Measurements from ENCODE around the gene THSD7A. TPM values are rescaled to one million over a fixed set of nuclear protein-coding genes. Genes with fewer than 3 reads are reported as not detected.

The THSD7A gene
- total and polyA plus RNA-seq, 11 donors: 0.11 to 5.2 (median 1.1) TPM

GRCh38 chr7:11732207-11732606 is 99.8 kb downstream of the THSD7A start:
- Histone ChIP-seq H3K36me3 (no peaks in the 10 kb centered on the region), H3K27me3 (no peaks in the 10 kb centered on the region), H3K4me3 (no peak overlapping the region), H3K4me1 (no peaks in the 10 kb centered on the region), H3K9me3 (no peaks in the 10 kb centered on the region), H3K27ac (no peak overlapping the region)
- 80 to 87% (median 82%) methylated on average over 4 of the region's 4 CpGs for WGBS, 4 donors
- no peak for TF ChIP-seq CTCF (IDR thresholded peaks at IDR 0.05)
- no peak for TF ChIP-seq POLR2A (IDR thresholded peaks at IDR 0.05)
- ATAC-seq (no peak), DNase-seq (no peak)
- intact Hi-C loops (cut with DNase I): no loop called here

- 93 to 98% (median 97%) methylated on average over 1 of the region's 1 CpG for WGBS, 4 donors
- intact Hi-C loops (cut with DNase I): no loop called here
Observed at GRCh38 chr7:11730725-11731124, 101.3 kb downstream of the THSD7A start.

GRCh38 chr7:11727864-11728263 is 104.1 kb downstream of the THSD7A start:
- intact Hi-C loops (cut with DNase I): loop anchor here in 1 of 10 donors (10.0 kb wide), 1 partner anchor 293 kb away; no protein-coding TSS in a partner anchor

More at GRCh38 chr7:11730725-11731124, 101.3 kb downstream of the THSD7A start:
- DNase-seq (no peak), ATAC-seq (no peak)
- Histone ChIP-seq H3K27ac (no peak overlapping the region), H3K36me3 (no peaks in the 10 kb centered on the region), H3K27me3 (no peaks in the 10 kb centered on the region), H3K4me1 (peaks cover 0 to 6% (median 0%) of the 10 kb centered on the region in 12 donors), H3K4me3 (no peak overlapping the region), H3K9me3 (no peaks in the 10 kb centered on the region)
- TF ChIP-seq POLR2A (IDR thresholded peaks at IDR 0.05): no peak
- no peak for TF ChIP-seq CTCF (IDR thresholded peaks at IDR 0.05)

DNA sequence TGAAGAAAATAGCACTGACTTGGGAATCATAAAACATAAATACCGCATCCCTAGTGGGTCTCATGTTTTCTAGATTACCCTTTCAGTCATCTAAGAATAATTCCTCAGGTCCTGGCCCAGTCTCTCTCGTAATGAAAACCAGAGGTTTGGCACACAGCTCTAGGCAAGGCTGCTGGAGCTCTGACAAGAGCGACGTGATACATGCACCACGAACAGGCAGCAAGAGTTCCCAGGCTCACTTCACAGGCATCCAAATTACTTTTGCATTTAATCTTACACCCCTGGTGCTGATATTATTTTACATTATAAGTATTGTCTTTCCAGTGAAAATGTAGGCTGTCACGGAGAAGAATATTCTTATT is 105.2 kb downstream of the THSD7A start:
- no peak overlapping the region for H3K4me3 ChIP-seq
- peaks cover 0 to 6% (median 0%) of the 10 kb centered on the region in 12 donors for H3K4me1 ChIP-seq
- TF ChIP-seq CTCF (IDR thresholded peaks at IDR 0.05) (no peak), POLR2A (IDR thresholded peaks at IDR 0.05) (no peak)
- no peaks in the 10 kb centered on the region for H3K27me3 ChIP-seq
- no peaks in the 10 kb centered on the region for H3K9me3 ChIP-seq
- intact Hi-C loops (cut with DNase I): loop anchor here in 1 of 10 donors (10.0 kb wide), 1 partner anchor 292 kb away; no protein-coding TSS in a partner anchor
- WGBS, 4 donors: 33 to 49% (median 37%) methylated on average over 6 of the region's 6 CpGs
- no peak overlapping the region for H3K27ac ChIP-seq
- H3K36me3 ChIP-seq: no peaks in the 10 kb centered on the region
- ATAC-seq (peak in 3 of 4 donors; percentile 62 to 75 (median 70)), DNase-seq (peak in 4 of 5 donors; percentile 28 to 44 (median 38))

More at GRCh38 chr7:11727864-11728263, 104.1 kb downstream of the THSD7A start:
- peaks cover 0 to 6% (median 0%) of the 10 kb centered on the region in 12 donors for H3K4me1 ChIP-seq
- no peak overlapping the region for H3K4me3 ChIP-seq
- TF ChIP-seq CTCF (IDR thresholded peaks at IDR 0.05): no peak
- TF ChIP-seq POLR2A (IDR thresholded peaks at IDR 0.05): no peak
- ATAC-seq (no peak), DNase-seq (no peak)
- no peaks in the 10 kb centered on the region for H3K9me3 ChIP-seq
- no peaks in the 10 kb centered on the region for H3K36me3 ChIP-seq
- no peaks in the 10 kb centered on the region for H3K27me3 ChIP-seq
- no peak overlapping the region for H3K27ac ChIP-seq
- 77 to 93% (median 89%) methylated on average over 1 of the region's 1 CpG for WGBS, 4 donors

Measured in heart left ventricle (tissue), 16 donors.